Activated CD8-positive, alpha-beta memory T cell treated with anti-CD3 and anti-CD28 coated beads for 36 hours (primary cell): ENCODE results near the gene FAM199X. TPM values are rescaled to one million over a fixed set of nuclear protein-coding genes. Genes with fewer than 3 reads are reported as not detected.
"Not testable (repeated sequence)": the region's sequence is repeated elsewhere in the genome, so short reads cannot be mapped to it uniquely, and the experiment has no call there.

ENCODE experiments used
- CTCF ChIA-PET: fragments of 350-600 bp; sonication (Branson Sonifier 250); formaldehyde crosslinking; loops from one replicate; lab custom pipeline; 2021; ENCODE audit warnings: antibody characterized with exemption; lab: Charles Lee
- POLR2A ChIA-PET: fragments of 350-600 bp; sonication (Branson Sonifier 250); formaldehyde crosslinking; loops from one replicate; lab custom pipeline; 2021; ENCODE audit warnings: antibody characterized with exemption; lab: Charles Lee
- total RNA-seq, 2 experiments: library from RNA; stranded (reverse); gene quantifications; one replicate each; pipeline ENCODE4 v1.2.3, GENCODE V29; 2021

FAM199X gene
- total RNA-seq, 2 experiments from 2014 or later, result 9.4 to 10.0 TPM

- ChIA-PET POLR2A (no interaction called here), CTCF (no interaction called here)
These were observed 6.5 kb downstream of the FAM199X start for GRCh38 chrX:104172788-104173187.

- ChIA-PET POLR2A (no interaction called here), CTCF (interaction anchor here (1.6 kb wide), 1 partner anchor 8 kb away, joined by 4 read pairs; no protein-coding TSS in a partner anchor)
These were observed 7.6 kb downstream of the FAM199X start for GRCh38 chrX:104173841-104174240.

GRCh38 chrX:104183685-104184084 lies 17.4 kb downstream of the FAM199X start:
- POLR2A ChIA-PET, result interaction anchor here (1.0 kb wide), 1 partner anchor 11 kb away, joined by 4 read pairs; no protein-coding TSS in a partner anchor
- CTCF ChIA-PET, result interaction anchor here (1.4 kb wide), 1 partner anchor 12 kb away, joined by 4 read pairs; no protein-coding TSS in a partner anchor

GRCh38 chrX:104187931-104188330 lies 21.7 kb downstream of the FAM199X start:
- ChIA-PET POLR2A (no interaction called here), CTCF (no interaction called here)

- POLR2A ChIA-PET, result no interaction called here
- CTCF ChIA-PET, result no interaction called here
These were observed 23.6 kb downstream of the FAM199X start for GRCh38 chrX:104189837-104190236.

GRCh38 chrX:104193485-104193884 lies 27.2 kb downstream of the FAM199X start:
- ChIA-PET POLR2A (no interaction called here), CTCF (no interaction called here)

GRCh38 chrX:104195013-104195412 lies 28.8 kb downstream of the FAM199X start:
- ChIA-PET CTCF (interaction anchor here (0.7 to 1.4 kb wide), 5 partner anchors 11 to 305 kb away, joined by 3 to 4 read pairs (median 3); no protein-coding TSS in a partner anchor), POLR2A (interaction anchor here (0.8 kb wide), 1 partner anchor 11 kb away, joined by 4 read pairs; no protein-coding TSS in a partner anchor)

GRCh38 chrX:104195489-104196084 lies 29.3 kb downstream of the FAM199X start:
- CTCF ChIA-PET, result interaction anchor here (0.7 to 1.4 kb wide), 5 partner anchors 12 to 305 kb away, joined by 3 to 4 read pairs (median 3); no protein-coding TSS in a partner anchor
- POLR2A ChIA-PET, result no interaction called here

GRCh38 chrX:104205548-104205947 lies 39.3 kb downstream of the FAM199X start:
- ChIA-PET POLR2A (no interaction called here), CTCF (no interaction called here)

- POLR2A ChIA-PET, result no interaction called here
These were observed 44.9 kb downstream of the FAM199X start for GRCh38 chrX:104211187-104211586.

GRCh38 chrX:104230060-104230459 lies 63.8 kb downstream of the FAM199X start:
- CTCF ChIA-PET, POLR2A ChIA-PET: not testable (repeated sequence)

More at GRCh38 chrX:104211187-104211586, 44.9 kb downstream of the FAM199X start:
- CTCF ChIA-PET, result no interaction called here

Other genes with a start within 250 kb of the FAM199X start
- gene TMSB15B, start 203.8 kb upstream of the FAM199X start, total RNA-seq, result 1 to 10 TPM; 5.8 to 7.5 TPM
- gene H2BW1, start 152.7 kb upstream of the FAM199X start, total RNA-seq, result not detected
- gene H2BW2, start 126.5 kb upstream of the FAM199X start, total RNA-seq, result under 1 TPM in 1 of 2 experiments, not detected in 1; 0.08 TPM
- gene TMSB15C, start 90.2 kb upstream of the FAM199X start, total RNA-seq, result 1 to 10 TPM; 2.7 to 3.2 TPM
- gene ZCCHC18, start 53.9 kb upstream of the FAM199X start, total RNA-seq, result 1 to 10 TPM; 3.6 to 5.1 TPM
- gene SLC25A53, start 9.4 kb upstream of the FAM199X start, total RNA-seq, result 1 to 10 TPM; 5.7 to 7.7 TPM
- gene ESX1, start 88.5 kb downstream of the FAM199X start, total RNA-seq, result under 1 TPM in 1 of 2 experiments, not detected in 1; 0.13 TPM